Measurements from ENCODE around the gene RHBDD1. TPM values are rescaled to one million over a fixed set of nuclear protein-coding genes. Genes with fewer than 3 reads are reported as not detected.
A peak's percentile ranks its signal among the peaks of the same experiment; 100 is the strongest.

RHBDD1 gene
- total and polyA plus RNA-seq, 2 donors (not counting 1 experiment from before 2014, with no cell fraction given): 21.2 to 128 TPM

DNA sequence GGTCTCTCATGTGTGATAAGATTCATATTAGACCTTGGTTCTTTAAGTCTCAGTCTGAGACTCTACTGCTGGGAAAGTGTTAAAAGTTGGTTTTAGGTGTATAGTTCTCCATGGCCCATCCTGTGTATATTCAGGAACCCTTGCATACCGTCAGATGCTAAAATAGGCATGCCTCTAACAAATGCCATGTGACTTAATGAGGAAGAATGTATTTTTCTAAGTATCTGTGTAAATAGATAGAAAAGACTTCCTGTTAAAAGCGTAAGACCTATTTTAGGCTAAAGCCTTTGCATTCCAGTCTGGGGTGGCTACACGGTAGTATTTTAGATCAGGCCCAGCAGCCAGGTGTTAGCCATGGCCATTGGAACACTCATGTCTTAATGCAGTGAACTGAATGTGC is 73.3 kb downstream of the RHBDD1 start:
- peaks cover 70 to 76% of the 10 kb centered on the region in 2 donors for H3K4me1 ChIP-seq (ENCODE audit: control insufficient read depth in 2 of 2, insufficient read depth in 2 of 2, low read length in 2 of 2)
- H3K9ac ChIP-seq (ENCODE audit: low read length): peak overlapping the region; percentile 45
- peaks cover 26% of the 10 kb centered on the region for H3K79me2 ChIP-seq (ENCODE audit: control insufficient read depth, insufficient read depth, low read length)
- Mint-ChIP-seq H3K27me3 (no peaks in the 10 kb centered on the region), H3K4me3 (peak overlapping the region; percentile 74), H3K9me3 (ENCODE audit: insufficient read depth) (no peaks in the 10 kb centered on the region), H3K4me1 (peaks cover 86% of the 10 kb centered on the region), H3K27ac (peak overlapping the region; percentile 94)
- peaks cover 0 to 1% (median 0%) of the 10 kb centered on the region in 3 donors for H3K9me3 ChIP-seq (ENCODE audit: control extremely low read depth in 1 of 3, control insufficient read depth in 2 of 3, insufficient read depth in 1 of 3, low read length in 2 of 3)
- DNase-seq: peak; percentile 66
- CTCF ChIA-PET: interaction anchor here (1.1 to 3.3 kb wide), 4 partner anchors 18 to 106 kb away, joined by 3 to 14 read pairs (median 8); no protein-coding TSS in a partner anchor
- H3K27ac ChIP-seq (ENCODE audit: low read length in 2 of 2): peak overlapping the region; percentile 97 to 99
- H2AFZ ChIP-seq (ENCODE audit: insufficient read depth, low read depth, low read length, poor library complexity, severe bottlenecking): peak overlapping the region; percentile 61
- H3K27me3 ChIP-seq (replicated peaks in 1 of 4; ENCODE audit: control extremely low read depth in 1 of 4, control insufficient read depth in 3 of 4, insufficient read depth in 4 of 4, low read length in 3 of 4): no peaks in the 10 kb centered on the region
- POLR2A ChIA-PET: interaction anchor here (0.7 to 2.7 kb wide), 3 partner anchors 8 to 1848 kb away, joined by 4 to 11 read pairs (median 5); partner anchors contain the start of gene IRS1
- TF ChIP-seq EZH2 (IDR thresholded peaks at IDR 0.05; ENCODE audit: borderline replicate concordance, insufficient read depth, low read depth, low read length, poor library complexity, severe bottlenecking) (no peak), CTCF (IDR thresholded peaks at IDR 0.05) (no peak)
- H3K36me3 ChIP-seq (replicated peaks in 1 of 2; ENCODE audit: control extremely low read depth in 1 of 2, control insufficient read depth in 1 of 2, extremely low read depth in 1 of 2, insufficient read depth in 2 of 2, low read length in 1 of 2): peaks cover 5 to 13% of the 10 kb centered on the region in 2 experiments
- H3K4me2 ChIP-seq (replicated peaks; ENCODE audit: low read depth, low read length, poor library complexity, severe bottlenecking): peak overlapping the region; percentile 80
- intact Hi-C loops (cut with micrococcal nuclease): no loop called here
- no CpG with 5 or more reads among the region's 3 CpGs for WGBS (ENCODE audit: insufficient coverage)
- peak; percentile 4 for ATAC-seq (ENCODE audit: low read depth)
- no peaks in the 10 kb centered on the region for H4K20me1 ChIP-seq (ENCODE audit: control insufficient read depth, insufficient read depth, low read length, poor library complexity, severe bottlenecking)
- peak overlapping the region in 1 of 5 experiments; percentile 60 for H3K4me3 ChIP-seq (ENCODE audit: control extremely low read depth in 1 of 5, extremely low read depth in 1 of 5, insufficient read depth in 1 of 5, low read depth in 2 of 5, low read length in 4 of 5)

DNA sequence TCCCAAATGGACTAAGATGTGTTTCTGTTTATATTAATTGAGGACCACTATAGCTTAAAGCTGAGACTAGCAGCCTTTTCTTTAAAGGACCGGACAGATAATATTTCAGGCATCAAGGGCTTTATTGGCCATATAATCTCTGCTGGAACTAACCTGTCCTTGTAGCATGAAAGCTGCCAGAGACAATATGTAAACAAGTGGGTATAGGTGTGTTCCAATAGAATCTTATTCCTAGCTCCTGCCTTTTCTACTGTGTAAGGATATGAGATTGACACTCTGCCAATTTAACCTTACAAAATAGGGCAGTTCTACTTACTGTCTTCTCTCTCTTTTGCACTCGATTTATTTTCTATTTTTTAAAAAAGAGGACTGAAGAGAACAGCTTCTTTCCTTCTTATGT is 74.0 kb downstream of the RHBDD1 start:
- H3K36me3 ChIP-seq (replicated peaks in 1 of 2; ENCODE audit: control extremely low read depth in 1 of 2, control insufficient read depth in 1 of 2, extremely low read depth in 1 of 2, insufficient read depth in 2 of 2, low read length in 1 of 2): peaks cover 9 to 20% of the 10 kb centered on the region in 2 experiments
- H3K27ac Mint-ChIP-seq: peak overlapping the region; percentile 94
- H3K79me2 ChIP-seq (ENCODE audit: control insufficient read depth, insufficient read depth, low read length): peaks cover 31% of the 10 kb centered on the region
- peak overlapping the region; percentile 74 for H3K4me3 Mint-ChIP-seq
- ATAC-seq (ENCODE audit: low read depth): no peak
- peak overlapping the region; percentile 97 to 99 for H3K27ac ChIP-seq (ENCODE audit: low read length in 2 of 2)
- intact Hi-C loops (cut with micrococcal nuclease): loop anchor here (1.0 kb wide), 1 partner anchor 9 kb away; no protein-coding TSS in a partner anchor
- no peak for DNase-seq
- H3K9ac ChIP-seq (ENCODE audit: low read length): peak overlapping the region; percentile 45
- H4K20me1 ChIP-seq (ENCODE audit: control insufficient read depth, insufficient read depth, low read length, poor library complexity, severe bottlenecking): no peaks in the 10 kb centered on the region
- peaks cover 63 to 70% of the 10 kb centered on the region in 2 donors for H3K4me1 ChIP-seq (ENCODE audit: control insufficient read depth in 2 of 2, insufficient read depth in 2 of 2, low read length in 2 of 2)
- peak overlapping the region in 1 of 5 experiments; percentile 60 for H3K4me3 ChIP-seq (ENCODE audit: control extremely low read depth in 1 of 5, extremely low read depth in 1 of 5, insufficient read depth in 1 of 5, low read depth in 2 of 5, low read length in 4 of 5)
- no peaks in the 10 kb centered on the region for H3K27me3 Mint-ChIP-seq
- peaks cover 85% of the 10 kb centered on the region for H3K4me1 Mint-ChIP-seq
- no peaks in the 10 kb centered on the region for H3K27me3 ChIP-seq (replicated peaks in 1 of 4; ENCODE audit: control extremely low read depth in 1 of 4, control insufficient read depth in 3 of 4, insufficient read depth in 4 of 4, low read length in 3 of 4)
- no peak for TF ChIP-seq CTCF (IDR thresholded peaks at IDR 0.05)
- no peak for TF ChIP-seq EZH2 (IDR thresholded peaks at IDR 0.05; ENCODE audit: borderline replicate concordance, insufficient read depth, low read depth, low read length, poor library complexity, severe bottlenecking)
- peaks cover 0 to 1% (median 0%) of the 10 kb centered on the region in 3 donors for H3K9me3 ChIP-seq (ENCODE audit: control extremely low read depth in 1 of 3, control insufficient read depth in 2 of 3, insufficient read depth in 1 of 3, low read length in 2 of 3)
- H3K4me2 ChIP-seq (replicated peaks; ENCODE audit: low read depth, low read length, poor library complexity, severe bottlenecking): peak overlapping the region; percentile 80
- WGBS (ENCODE audit: insufficient coverage): no CpG with 5 or more reads among the region's 2 CpGs
- POLR2A ChIA-PET: interaction anchor here (1.0 to 1.1 kb wide), 2 partner anchors 25 to 73 kb away, joined by 3 read pairs; no protein-coding TSS in a partner anchor
- peak overlapping the region; percentile 61 for H2AFZ ChIP-seq (ENCODE audit: insufficient read depth, low read depth, low read length, poor library complexity, severe bottlenecking)
- H3K9me3 Mint-ChIP-seq (ENCODE audit: insufficient read depth): no peaks in the 10 kb centered on the region
- CTCF ChIA-PET: interaction anchor here (0.7 to 3.3 kb wide), 6 partner anchors 19 to 694 kb away, joined by 3 to 11 read pairs (median 4); no protein-coding TSS in a partner anchor
